Measurements from ENCODE around the gene SETD6. TPM values are rescaled to one million over a fixed set of nuclear protein-coding genes. Genes with fewer than 3 reads are reported as not detected.

Gene SETD6
- total and polyA plus RNA-seq, 2 donors = 8.5 to 14.5 TPM

- Histone ChIP-seq H3K9me3 (ENCODE audit: control insufficient read depth in 2 of 2, insufficient read depth in 1 of 2, low read length in 1 of 2) (peaks cover 0 to 4% of the 10 kb centered on the region in 2 donors), H3K4me3 (ENCODE audit: low read length in 2 of 2) (no peak overlapping the region), H3K27me3 (ENCODE audit: control insufficient read depth in 2 of 2, insufficient read depth in 1 of 2, low read length in 1 of 2) (peaks cover 9 to 41% of the 10 kb centered on the region in 2 donors), H3K27ac (ENCODE audit: low read depth in 1 of 2, low read length in 1 of 2) (no peak overlapping the region), H3K4me1 (ENCODE audit: control insufficient read depth in 2 of 2, insufficient read depth in 2 of 2, low read length in 2 of 2) (peaks cover 0 to 23% of the 10 kb centered on the region in 2 donors), H3K36me3 (ENCODE audit: control insufficient read depth in 2 of 2, insufficient read depth in 2 of 2, low read length in 1 of 2) (no peaks in the 10 kb centered on the region)
- 98% methylated on average over 21 of the region's 21 CpGs for WGBS
- no peak for DNase-seq (ENCODE audit: low read depth in 6 of 9, low spot score in 9 of 9)
Measured at GRCh38 chr16:58503863-58504688, 11.2 kb upstream of the SETD6 start.

GRCh38 chr16:58506241-58507194 lies 8.8 kb upstream of the SETD6 start:
- Histone ChIP-seq H3K27ac (ENCODE audit: low read depth in 1 of 2, low read length in 1 of 2) (no peak overlapping the region), H3K27me3 (ENCODE audit: control insufficient read depth in 2 of 2, insufficient read depth in 1 of 2, low read length in 1 of 2) (peaks cover 3 to 16% of the 10 kb centered on the region in 2 donors), H3K4me1 (ENCODE audit: control insufficient read depth in 2 of 2, insufficient read depth in 2 of 2, low read length in 2 of 2) (peaks cover 0 to 3% of the 10 kb centered on the region in 2 donors), H3K36me3 (ENCODE audit: control insufficient read depth in 2 of 2, insufficient read depth in 2 of 2, low read length in 1 of 2) (no peaks in the 10 kb centered on the region), H3K4me3 (ENCODE audit: low read length in 2 of 2) (no peak overlapping the region), H3K9me3 (ENCODE audit: control insufficient read depth in 2 of 2, insufficient read depth in 1 of 2, low read length in 1 of 2) (peaks cover 0 to 4% of the 10 kb centered on the region in 2 donors)
- WGBS = 89% methylated on average over 20 of the region's 20 CpGs
- DNase-seq (ENCODE audit: low read depth in 6 of 9, low spot score in 9 of 9) = no peak

GRCh38 chr16:58507195-58507962 lies 7.9 kb upstream of the SETD6 start:
- no peak for DNase-seq (ENCODE audit: low read depth in 6 of 9, low spot score in 9 of 9)
- Histone ChIP-seq H3K4me1 (ENCODE audit: control insufficient read depth in 2 of 2, insufficient read depth in 2 of 2, low read length in 2 of 2) (peaks cover 0 to 4% of the 10 kb centered on the region in 2 donors), H3K36me3 (ENCODE audit: control insufficient read depth in 2 of 2, insufficient read depth in 2 of 2, low read length in 1 of 2) (peaks cover 0 to 3% of the 10 kb centered on the region in 2 donors), H3K27ac (ENCODE audit: low read depth in 1 of 2, low read length in 1 of 2) (no peak overlapping the region), H3K4me3 (ENCODE audit: low read length in 2 of 2) (no peak overlapping the region), H3K9me3 (ENCODE audit: control insufficient read depth in 2 of 2, insufficient read depth in 1 of 2, low read length in 1 of 2) (no peaks in the 10 kb centered on the region), H3K27me3 (ENCODE audit: control insufficient read depth in 2 of 2, insufficient read depth in 1 of 2, low read length in 1 of 2) (peaks cover 0 to 8% of the 10 kb centered on the region in 2 donors)
- 72% methylated on average over 15 of the region's 15 CpGs for WGBS

- peaks cover 0 to 2% of the 10 kb centered on the region in 2 donors for H3K27me3 ChIP-seq (ENCODE audit: control insufficient read depth in 2 of 2, insufficient read depth in 1 of 2, low read length in 1 of 2)
- H3K27ac ChIP-seq (ENCODE audit: low read depth in 1 of 2, low read length in 1 of 2) = no peak overlapping the region
- H3K4me3 ChIP-seq (ENCODE audit: low read length in 2 of 2) = no peak overlapping the region
- peaks cover 0 to 3% of the 10 kb centered on the region in 2 donors for H3K36me3 ChIP-seq (ENCODE audit: control insufficient read depth in 2 of 2, insufficient read depth in 2 of 2, low read length in 1 of 2)
- no peak for DNase-seq (ENCODE audit: low read depth in 6 of 9, low spot score in 9 of 9)
- peaks cover 0 to 4% of the 10 kb centered on the region in 2 donors for H3K4me1 ChIP-seq (ENCODE audit: control insufficient read depth in 2 of 2, insufficient read depth in 2 of 2, low read length in 2 of 2)
- 96% methylated on average over 14 of the region's 14 CpGs for WGBS
- no peaks in the 10 kb centered on the region for H3K9me3 ChIP-seq (ENCODE audit: control insufficient read depth in 2 of 2, insufficient read depth in 1 of 2, low read length in 1 of 2)
Measured at GRCh38 chr16:58507963-58508670, 7.2 kb upstream of the SETD6 start.

- Histone ChIP-seq H3K36me3 (ENCODE audit: control insufficient read depth in 2 of 2, insufficient read depth in 2 of 2, low read length in 1 of 2) (peaks cover 0 to 3% of the 10 kb centered on the region in 2 donors), H3K4me3 (ENCODE audit: low read length in 2 of 2) (no peak overlapping the region), H3K27me3 (ENCODE audit: control insufficient read depth in 2 of 2, insufficient read depth in 1 of 2, low read length in 1 of 2) (no peaks in the 10 kb centered on the region), H3K9me3 (ENCODE audit: control insufficient read depth in 2 of 2, insufficient read depth in 1 of 2, low read length in 1 of 2) (no peaks in the 10 kb centered on the region), H3K27ac (ENCODE audit: low read depth in 1 of 2, low read length in 1 of 2) (no peak overlapping the region), H3K4me1 (ENCODE audit: control insufficient read depth in 2 of 2, insufficient read depth in 2 of 2, low read length in 2 of 2) (peaks cover 0 to 4% of the 10 kb centered on the region in 2 donors)
- no peak for DNase-seq (ENCODE audit: low read depth in 6 of 9, low spot score in 9 of 9)
- 85% methylated on average over 5 of the region's 5 CpGs for WGBS
Measured at GRCh38 chr16:58508671-58509251, 6.6 kb upstream of the SETD6 start.

GRCh38 chr16:58509256-58510096 lies 5.8 kb upstream of the SETD6 start:
- peaks cover 0 to 4% of the 10 kb centered on the region in 2 donors for H3K4me1 ChIP-seq (ENCODE audit: control insufficient read depth in 2 of 2, insufficient read depth in 2 of 2, low read length in 2 of 2)
- H3K4me3 ChIP-seq (ENCODE audit: low read length in 2 of 2) = no peak overlapping the region
- H3K36me3 ChIP-seq (ENCODE audit: control insufficient read depth in 2 of 2, insufficient read depth in 2 of 2, low read length in 1 of 2) = peaks cover 0 to 3% of the 10 kb centered on the region in 2 donors
- no peak overlapping the region for H3K27ac ChIP-seq (ENCODE audit: low read depth in 1 of 2, low read length in 1 of 2)
- WGBS = 97% methylated on average over 9 of the region's 9 CpGs
- no peaks in the 10 kb centered on the region for H3K27me3 ChIP-seq (ENCODE audit: control insufficient read depth in 2 of 2, insufficient read depth in 1 of 2, low read length in 1 of 2)
- H3K9me3 ChIP-seq (ENCODE audit: control insufficient read depth in 2 of 2, insufficient read depth in 1 of 2, low read length in 1 of 2) = no peaks in the 10 kb centered on the region
- no peak for DNase-seq (ENCODE audit: low read depth in 6 of 9, low spot score in 9 of 9)

GRCh38 chr16:58510097-58510775 lies 5.1 kb upstream of the SETD6 start:
- WGBS = 95% methylated on average over 18 of the region's 18 CpGs

More at GRCh38 chr16:58510097-58510775, 5.1 kb upstream of the SETD6 start:
- Histone ChIP-seq H3K9me3 (ENCODE audit: control insufficient read depth in 2 of 2, insufficient read depth in 1 of 2, low read length in 1 of 2) (no peaks in the 10 kb centered on the region), H3K4me3 (ENCODE audit: low read length in 2 of 2) (no peak overlapping the region), H3K27me3 (ENCODE audit: control insufficient read depth in 2 of 2, insufficient read depth in 1 of 2, low read length in 1 of 2) (no peaks in the 10 kb centered on the region), H3K27ac (ENCODE audit: low read depth in 1 of 2, low read length in 1 of 2) (no peak overlapping the region), H3K36me3 (ENCODE audit: control insufficient read depth in 2 of 2, insufficient read depth in 2 of 2, low read length in 1 of 2) (peaks cover 0 to 3% of the 10 kb centered on the region in 2 donors), H3K4me1 (ENCODE audit: control insufficient read depth in 2 of 2, insufficient read depth in 2 of 2, low read length in 2 of 2) (peaks cover 0 to 7% of the 10 kb centered on the region in 2 donors)
- DNase-seq (ENCODE audit: low read depth in 6 of 9, low spot score in 9 of 9) = no peak

Data from thymus (tissue), 11 donors.